ENCODE results near the gene DRD1.

- 0 out of 2 replicates have a peak, but pooled peaks have one; percentile 3 for TF ChIP-seq CTCF (conservative IDR thresholded peaks at IDR 0.05; ENCODE audit: low read depth, low read length)
- TF ChIP-seq USF2 (IDR thresholded peaks at IDR 0.05; ENCODE audit: low read depth, low read length) = no peak
- no peak for TF ChIP-seq SMC3 (IDR thresholded peaks at IDR 0.05; ENCODE audit: low read depth, low read length)
- TF ChIP-seq POLR2A (IDR thresholded peaks at IDR 0.05; ENCODE audit: low read depth, low read length) = no peak
- TF ChIP-seq CEBPB (IDR thresholded peaks at IDR 0.05; ENCODE audit: low read depth, low read length) = no peak
- no peak for TF ChIP-seq MAZ (IDR thresholded peaks at IDR 0.05; ENCODE audit: borderline replicate concordance, low read depth, low read length)
- no peak for TF ChIP-seq RFX5 (IDR thresholded peaks at IDR 0.05; ENCODE audit: low read depth, low read length)
- TF ChIP-seq RAD21 (IDR thresholded peaks at IDR 0.05; ENCODE audit: low read length) = no peak
- no peak for TF ChIP-seq CHD1 (IDR thresholded peaks at IDR 0.05; ENCODE audit: low read depth, low read length)
These were observed 13.5 kb upstream of the DRD1 start for GRCh38 chr5:175457466-175457865.

Data from IMR-90 (cell line).